Caco-2 (cell line): ENCODE data around the gene LARGE2. TPM values are rescaled to one million over a fixed set of nuclear protein-coding genes. Genes with fewer than 3 reads are reported as not detected.

ENCODE experiments used
- BruUV-seq: library from RNA; stranded (reverse); fragments of 400-500 nt; replicated peaks from 2 replicates; lab custom pipeline; 2021; lab: Mats Ljungman, UMichigan
- CTCF ChIA-PET: fragments of 300-600 bp; sonication (Branson Sonifier 250); formaldehyde crosslinking; loops from one replicate; lab custom pipeline; 2022; ENCODE audit warnings: antibody characterized with exemption; lab: Charles Lee
- POLR2A ChIA-PET: fragments of 300-600 bp; sonication (Branson Sonifier 250); formaldehyde crosslinking; loops from one replicate; lab custom pipeline; 2022; ENCODE audit warnings: antibody characterized with exemption; lab: Charles Lee
- DNase-seq, 2 experiments: peaks; one replicate each; pipeline versions ENCODE4 v3.0.0 to v3.0.0-alpha.2; 2020 to 2022
- H3K27me3 ChIP-seq: replicated peaks from 2 replicates; pipeline ENCODE4 v1.6.0; 2011; ENCODE audit warnings: low read length; ENCODE audit not compliant: control insufficient read depth, insufficient read depth
- H3K36me3 ChIP-seq: 2 replicates; pipeline ENCODE4 v1.5.1; 2011; ENCODE audit warnings: low read length; ENCODE audit not compliant: control insufficient read depth, insufficient read depth
- H3K4me1 ChIP-seq: fragments of 250-450 bp; sonication (Bioruptor Pico); 2 replicates; pipeline ENCODE4 v1.5.1; 2020; ENCODE audit warnings: mild to moderate bottlenecking
- H3K4me3 ChIP-seq: 2 replicates; pipeline ENCODE4 v1.5.1; 2011; ENCODE audit warnings: low read depth, mild to moderate bottlenecking, control low read depth, low read length
- H3K9me3 ChIP-seq: fragments of 250-450 bp; sonication (Bioruptor Pico); 2 replicates; pipeline ENCODE4 v1.5.1; 2020; ENCODE audit warnings: mild to moderate bottlenecking, moderate library complexity
- H3K27ac Mint-ChIP-seq: one replicate; pipeline ENCODE4 v1.8.0; 2022; ENCODE audit warnings: mixed read lengths; ENCODE audit not compliant: unreplicated experiment
- H3K27me3 Mint-ChIP-seq: one replicate; pipeline ENCODE4 v1.8.0; 2022; ENCODE audit warnings: mixed read lengths; ENCODE audit not compliant: insufficient read depth, unreplicated experiment
- H3K36me3 Mint-ChIP-seq: one replicate; pipeline ENCODE4 v1.8.0; 2022; ENCODE audit warnings: mild to moderate bottlenecking, mixed read lengths; ENCODE audit not compliant: insufficient read depth, unreplicated experiment
- H3K4me1 Mint-ChIP-seq: one replicate; pipeline ENCODE4 v1.8.0; 2022; ENCODE audit warnings: low read depth, mixed read lengths; ENCODE audit not compliant: unreplicated experiment
- H3K4me3 Mint-ChIP-seq: one replicate; pipeline ENCODE4 v1.8.0; 2022; ENCODE audit warnings: mild to moderate bottlenecking, moderate library complexity, mixed read lengths; ENCODE audit not compliant: unreplicated experiment
- H3K9me3 Mint-ChIP-seq: one replicate; pipeline ENCODE4 v1.8.0; 2022; ENCODE audit warnings: mixed read lengths; ENCODE audit not compliant: unreplicated experiment
- CTCF ChIP-seq, 2 experiments: fragments of 200-600 bp in 1 of 2; IDR thresholded peaks; 1 replicate in 1 of 2; 2 replicates in 1 of 2; pipeline versions ENCODE4 v1.5.1 to v1.8.0; 2011 to 2022; ENCODE audit warnings: antibody characterized with exemption in 1 of 2, control low read depth in 1 of 2, inconsistent platforms in 1 of 2, low read depth in 1 of 2, low read length in 1 of 2, mild to moderate bottlenecking in 1 of 2, moderate library complexity in 1 of 2; ENCODE audit not compliant: insufficient read depth in 1 of 2, severe bottlenecking in 1 of 2, unreplicated experiment in 1 of 2
- intact Hi-C: fragments of 100-400 bp; cut with micrococcal nuclease; formaldehyde crosslinking; loops from one replicate; pipeline ENCODE4 v1.10.0; 2022; ENCODE audit not compliant: unreplicated experiment
- total RNA-seq: library from RNA; stranded (reverse); gene quantifications from 2 replicates; pipeline ENCODE4 v1.2.3, GENCODE V29; 2022

Gene LARGE2
- total RNA-seq, 1 experiment from 2014 or later: 67.4 TPM

GRCh38 chr11:45885921-45886721 is 36.3 kb upstream of the LARGE2 start:
- H3K9me3 Mint-ChIP-seq: no peaks in the 10 kb centered on the region
- ChIA-PET POLR2A (no interaction called here), CTCF (no interaction called here)
- BruUV-seq: no TSS peak
- TF ChIP-seq CTCF (IDR thresholded peaks at IDR 0.05; ENCODE audit: insufficient read depth in 1 of 2, low read depth in 1 of 2, low read length in 1 of 2, severe bottlenecking in 1 of 2, unreplicated experiment in 1 of 2): no peak
- Histone ChIP-seq H3K36me3 (no peaks in the 10 kb centered on the region), H3K27me3 (no peaks in the 10 kb centered on the region), H3K4me3 (peak overlapping the region; percentile 56), H3K9me3 (no peaks in the 10 kb centered on the region), H3K4me1 (peaks cover 4% of the 10 kb centered on the region; the same call in 1 of the 2 replicates)
- H3K4me1 Mint-ChIP-seq: no peaks in the 10 kb centered on the region
- peaks cover 10% of the 10 kb centered on the region for H3K36me3 Mint-ChIP-seq
- no peak for DNase-seq
- no peaks in the 10 kb centered on the region for H3K27me3 Mint-ChIP-seq
- intact Hi-C loops: loop anchor here (1.0 kb wide), 2 partner anchors 13 to 39 kb away; partner anchors contain the start of gene CRY2
- H3K27ac Mint-ChIP-seq: no peak overlapping the region
- H3K4me3 Mint-ChIP-seq: peak overlapping the region; percentile 63

GRCh38 chr11:45886816-45887520 is 35.5 kb upstream of the LARGE2 start:
- POLR2A ChIA-PET: no interaction called here
- intact Hi-C loops: no loop called here
- no TSS peak for BruUV-seq
- no peak for TF ChIP-seq CTCF (IDR thresholded peaks at IDR 0.05; ENCODE audit: insufficient read depth in 1 of 2, low read depth in 1 of 2, low read length in 1 of 2, severe bottlenecking in 1 of 2, unreplicated experiment in 1 of 2)
- H3K4me1 Mint-ChIP-seq: no peaks in the 10 kb centered on the region
- H3K9me3 Mint-ChIP-seq: no peaks in the 10 kb centered on the region
- no peaks in the 10 kb centered on the region for H3K27me3 Mint-ChIP-seq
- no peaks in the 10 kb centered on the region for H3K36me3 ChIP-seq
- peak overlapping the region; percentile 63 for H3K4me3 Mint-ChIP-seq
- H3K9me3 ChIP-seq: no peaks in the 10 kb centered on the region
- peaks cover 10% of the 10 kb centered on the region for H3K36me3 Mint-ChIP-seq
- H3K4me3 ChIP-seq: no peak overlapping the region
- CTCF ChIA-PET: no interaction called here
- H3K4me1 ChIP-seq: peaks cover 4% of the 10 kb centered on the region; the same call in 1 of the 2 replicates
- DNase-seq: no peak
- no peak overlapping the region for H3K27ac Mint-ChIP-seq
- H3K27me3 ChIP-seq: no peaks in the 10 kb centered on the region

GRCh38 chr11:45887587-45887986 is 34.9 kb upstream of the LARGE2 start:
- intact Hi-C loops: no loop called here
- no TSS peak for BruUV-seq
- no peaks in the 10 kb centered on the region for H3K4me1 Mint-ChIP-seq
- no peak overlapping the region for H3K27ac Mint-ChIP-seq
- POLR2A ChIA-PET: no interaction called here
- no peak for TF ChIP-seq CTCF (IDR thresholded peaks at IDR 0.05; ENCODE audit: insufficient read depth in 1 of 2, low read depth in 1 of 2, low read length in 1 of 2, severe bottlenecking in 1 of 2, unreplicated experiment in 1 of 2)
- CTCF ChIA-PET: no interaction called here
- peaks cover 10% of the 10 kb centered on the region for H3K36me3 Mint-ChIP-seq
- DNase-seq: no peak
- no peak overlapping the region for H3K4me3 ChIP-seq
- no peaks in the 10 kb centered on the region for H3K9me3 Mint-ChIP-seq
- peaks cover 4% of the 10 kb centered on the region; the same call in 1 of the 2 replicates for H3K4me1 ChIP-seq
- no peak overlapping the region for H3K4me3 Mint-ChIP-seq
- no peaks in the 10 kb centered on the region for H3K27me3 ChIP-seq
- no peaks in the 10 kb centered on the region for H3K27me3 Mint-ChIP-seq
- no peaks in the 10 kb centered on the region for H3K36me3 ChIP-seq
- no peaks in the 10 kb centered on the region for H3K9me3 ChIP-seq
